ENCODE results near the gene ITSN1. TPM values are rescaled to one million over a fixed set of nuclear protein-coding genes. Genes with fewer than 3 reads are reported as not detected.

Gene ITSN1
- total and polyA plus RNA-seq, 4 donors, result 20.3 to 112 (median 40.2) TPM

DNA sequence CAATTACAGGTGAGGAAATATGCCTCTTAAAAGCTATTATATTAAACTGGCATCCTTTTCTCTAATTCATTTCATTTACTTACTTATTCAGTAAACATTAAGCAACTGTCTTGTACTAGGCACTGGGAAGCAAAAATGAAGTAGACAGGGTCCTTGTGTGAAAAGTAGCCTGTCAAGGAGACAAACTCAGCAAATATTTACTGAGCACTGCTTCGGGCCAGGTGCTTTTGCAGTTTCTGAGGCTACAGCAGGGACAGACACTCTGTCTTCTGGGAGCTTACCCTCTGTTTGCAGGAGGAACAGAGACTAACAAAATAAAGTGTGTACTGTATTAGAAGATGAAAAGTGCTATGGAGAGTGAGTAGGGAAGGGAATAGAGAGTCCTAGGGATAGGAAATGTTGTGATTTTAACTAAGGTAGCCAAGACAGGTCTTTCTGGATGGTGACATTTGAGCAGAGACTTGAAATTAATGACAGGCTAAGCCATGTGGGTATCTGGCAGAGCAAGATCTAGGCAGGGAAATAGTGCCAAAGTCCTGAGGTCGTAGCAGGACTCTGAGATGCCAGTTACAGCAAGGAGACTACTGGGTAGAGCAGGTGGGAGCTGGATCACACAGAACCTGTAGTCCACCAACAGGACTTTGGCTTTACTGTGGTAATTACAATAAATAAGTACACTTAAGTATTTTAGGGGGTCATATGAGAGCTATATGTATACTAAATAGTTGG is 133.0 kb downstream of the ITSN1 start:
- Histone ChIP-seq H3K27ac (ENCODE audit: low read depth in 1 of 2, low read length in 2 of 2) (no peak overlapping the region), H3K4me3 (ENCODE audit: low read depth in 1 of 3, low read length in 3 of 3) (no peak overlapping the region), H3K27me3 (ENCODE audit: control insufficient read depth in 4 of 4, insufficient read depth in 4 of 4, low read length in 3 of 4) (no peaks in the 10 kb centered on the region), H3K9me3 (ENCODE audit: control insufficient read depth in 4 of 4, low read length in 3 of 4) (no peaks in the 10 kb centered on the region), H3K9ac (ENCODE audit: low read depth in 1 of 2, low read length in 2 of 2) (no peak overlapping the region), H3K4me1 (ENCODE audit: control insufficient read depth in 4 of 4, insufficient read depth in 4 of 4, low read length in 3 of 4) (no peaks in the 10 kb centered on the region), H3K36me3 (ENCODE audit: control insufficient read depth in 4 of 4, insufficient read depth in 3 of 4, low read depth in 1 of 4, low read length in 3 of 4) (peaks cover 6 to 43% (median 32%) of the 10 kb centered on the region in 4 donors)
- 83% methylated on average over 2 of the region's 2 CpGs for WGBS
- TF ChIP-seq EGR1 (IDR thresholded peaks at IDR 0.05; ENCODE audit: low read depth in 2 of 2), result no peak
- no peak for TF ChIP-seq YY1 (IDR thresholded peaks at IDR 0.05)
- TF ChIP-seq, protein P1, sequence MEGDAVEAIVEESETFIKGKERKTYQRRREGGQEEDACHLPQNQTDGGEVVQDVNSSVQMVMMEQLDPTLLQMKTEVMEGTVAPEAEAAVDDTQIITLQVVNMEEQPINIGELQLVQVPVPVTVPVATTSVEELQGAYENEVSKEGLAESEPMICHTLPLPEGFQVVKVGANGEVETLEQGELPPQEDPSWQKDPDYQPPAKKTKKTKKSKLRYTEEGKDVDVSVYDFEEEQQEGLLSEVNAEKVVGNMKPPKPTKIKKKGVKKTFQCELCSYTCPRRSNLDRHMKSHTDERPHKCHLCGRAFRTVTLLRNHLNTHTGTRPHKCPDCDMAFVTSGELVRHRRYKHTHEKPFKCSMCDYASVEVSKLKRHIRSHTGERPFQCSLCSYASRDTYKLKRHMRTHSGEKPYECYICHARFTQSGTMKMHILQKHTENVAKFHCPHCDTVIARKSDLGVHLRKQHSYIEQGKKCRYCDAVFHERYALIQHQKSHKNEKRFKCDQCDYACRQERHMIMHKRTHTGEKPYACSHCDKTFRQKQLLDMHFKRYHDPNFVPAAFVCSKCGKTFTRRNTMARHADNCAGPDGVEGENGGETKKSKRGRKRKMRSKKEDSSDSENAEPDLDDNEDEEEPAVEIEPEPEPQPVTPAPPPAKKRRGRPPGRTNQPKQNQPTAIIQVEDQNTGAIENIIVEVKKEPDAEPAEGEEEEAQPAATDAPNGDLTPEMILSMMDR (IDR thresholded peaks at IDR 0.05; ENCODE audit: low read depth, low read length, missing input control), result no peak
- TF ChIP-seq GABPA (IDR thresholded peaks at IDR 0.05 in 1 of 2, conservative IDR thresholded peaks at IDR 0.05 in 1 of 2), result no peak
- TF ChIP-seq REST (IDR thresholded peaks at IDR 0.05), result no peak
- no peak for TF ChIP-seq HNF4G (IDR thresholded peaks at IDR 0.05)
- TF ChIP-seq ATF3 (IDR thresholded peaks at IDR 0.05), result no peak
- no peak for TF ChIP-seq TAF1 (conservative IDR thresholded peaks at IDR 0.05)
- TF ChIP-seq JUND (IDR thresholded peaks at IDR 0.05), result no peak
- TF ChIP-seq ZBTB33 (IDR thresholded peaks at IDR 0.05), result no peak
- no peak for TF ChIP-seq FOXA1 (IDR thresholded peaks at IDR 0.05)
- no peak for DNase-seq (ENCODE audit: low spot score)

DNA sequence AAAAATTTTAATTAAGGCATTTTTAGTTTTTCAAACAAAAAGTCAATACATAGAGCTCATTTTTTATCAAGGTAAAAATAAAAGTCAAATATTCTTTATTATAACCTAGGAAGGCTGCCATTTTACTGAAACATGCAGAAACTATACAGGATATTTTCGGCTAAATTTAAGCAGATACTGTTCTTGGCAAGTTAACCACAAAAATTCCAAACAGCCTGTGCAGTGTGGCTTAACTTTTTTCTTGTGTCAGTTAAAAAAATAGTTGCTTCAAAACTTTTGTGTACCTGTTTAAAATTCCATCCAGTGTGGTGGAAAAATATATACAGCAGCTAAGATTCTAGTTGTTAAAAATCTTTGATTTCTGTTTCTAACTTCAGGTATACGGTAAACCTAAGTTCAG is 138.3 kb downstream of the ITSN1 start:
- Histone ChIP-seq H3K9me3 (ENCODE audit: control insufficient read depth in 4 of 4, low read length in 3 of 4) (no peaks in the 10 kb centered on the region), H3K4me1 (ENCODE audit: control insufficient read depth in 4 of 4, insufficient read depth in 4 of 4, low read length in 3 of 4) (peaks cover 1 to 18% (median 12%) of the 10 kb centered on the region in 4 donors), H3K4me3 (ENCODE audit: low read depth in 1 of 3, low read length in 3 of 3) (no peak overlapping the region), H3K27ac (ENCODE audit: low read depth in 1 of 2, low read length in 2 of 2) (peak overlapping the region in 1 of 2 donors; percentile 42), H3K27me3 (ENCODE audit: control insufficient read depth in 4 of 4, insufficient read depth in 4 of 4, low read length in 3 of 4) (no peaks in the 10 kb centered on the region), H3K9ac (ENCODE audit: low read depth in 1 of 2, low read length in 2 of 2) (no peak overlapping the region), H3K36me3 (ENCODE audit: control insufficient read depth in 4 of 4, insufficient read depth in 3 of 4, low read depth in 1 of 4, low read length in 3 of 4) (peaks cover 0 to 9% (median 5%) of the 10 kb centered on the region in 4 donors)
- DNase-seq (ENCODE audit: low spot score), result no peak
- 67% methylated on average over 2 of the region's 2 CpGs for WGBS
- TF ChIP-seq RXRA (IDR thresholded peaks at IDR 0.05) (no peak), GABPA (IDR thresholded peaks at IDR 0.05 in 1 of 2, conservative IDR thresholded peaks at IDR 0.05 in 1 of 2) (no peak), JUND (IDR thresholded peaks at IDR 0.05) (no peak), ZBTB33 (IDR thresholded peaks at IDR 0.05) (no peak), HNF4A (conservative IDR thresholded peaks at IDR 0.05) (no peak), REST (IDR thresholded peaks at IDR 0.05) (no peak)
- TF ChIP-seq, protein P1 (IDR thresholded peaks at IDR 0.05; ENCODE audit: low read depth, low read length, missing input control), result no peak

All from liver (tissue), 9 donors.